NCI-H345 (cell line): Measurements from ENCODE around the gene BTAF1.

ENCODE experiments used
- DNase-seq: peaks from one replicate; lab custom pipeline; 2025; lab: John Stamatoyannopoulos, UW

BTAF1 gene

DNA sequence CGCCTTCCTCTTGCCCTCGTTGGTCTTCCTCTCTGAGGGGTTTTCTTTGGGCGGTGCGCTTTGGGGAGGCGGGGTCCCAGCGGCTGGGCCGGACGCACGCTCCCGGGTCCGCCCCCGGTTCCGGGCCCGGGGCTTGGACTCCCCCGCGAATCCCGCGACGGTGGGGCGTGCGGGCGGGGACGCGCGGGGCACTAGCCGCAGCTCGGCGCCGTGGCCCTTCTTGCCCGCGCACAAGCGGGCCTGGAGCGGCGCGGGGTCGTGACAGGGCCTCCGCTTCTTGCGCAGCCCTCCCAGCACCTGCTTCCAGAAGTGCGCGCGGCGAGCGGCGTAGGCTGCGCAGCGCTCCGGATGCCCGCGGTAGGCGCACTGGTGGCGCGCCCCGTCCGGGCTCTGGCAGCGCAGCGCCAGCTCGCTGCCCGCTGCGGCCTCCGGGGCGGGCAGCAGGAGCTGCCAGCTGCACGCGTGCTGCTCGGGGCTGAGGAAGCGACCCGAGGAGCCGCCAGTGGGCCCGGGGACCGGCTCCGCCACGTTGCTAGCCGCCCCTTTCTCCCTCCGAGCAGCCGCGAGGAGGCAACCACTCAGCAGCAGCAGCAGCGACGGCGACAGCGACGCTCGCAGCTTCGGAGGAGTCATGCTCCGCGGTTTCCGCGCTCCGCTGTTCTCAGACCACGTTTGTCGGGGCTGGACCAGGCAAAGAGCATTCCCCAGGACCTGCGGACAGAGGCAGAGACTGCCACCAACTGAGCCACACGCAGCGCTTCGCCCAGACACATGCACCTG is 15.0 kb upstream of the BTAF1 start:
- DNase-seq, result peak; percentile 77

DNA sequence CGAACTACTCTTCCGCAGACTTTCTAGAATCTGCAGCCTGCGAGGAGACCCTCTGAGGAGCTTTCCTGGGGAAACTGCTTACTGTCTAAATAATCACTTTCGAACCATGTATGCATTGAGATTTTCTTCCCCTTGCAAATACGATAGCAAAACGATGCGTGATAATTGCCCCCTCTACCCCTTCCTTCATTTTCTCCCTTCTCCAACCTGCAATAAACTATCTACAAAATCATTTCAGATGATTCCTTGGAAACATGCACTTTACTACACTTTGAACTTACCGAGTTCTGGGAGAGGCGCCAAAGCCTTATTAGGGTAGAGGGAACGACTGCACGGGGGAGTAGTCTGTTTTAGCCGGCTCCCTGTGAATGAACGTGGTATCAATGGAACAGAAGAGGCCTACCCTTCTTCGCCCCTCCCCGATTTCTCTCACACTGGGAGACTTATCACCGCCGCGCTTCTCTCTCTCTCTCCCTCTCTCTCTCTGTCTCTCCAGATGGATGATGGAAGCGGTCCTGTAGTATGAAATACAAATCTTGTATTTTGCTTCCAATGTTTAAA is 14.4 kb upstream of the BTAF1 start, which contains the start of gene FGFBP3:
FGFBP3 (minus strand) TSS at position 370 of the 561 bp plus-strand sequence. CDS start 517 bp downstream, outside the sequence.
- peak; percentile 65 for DNase-seq

- no peak for DNase-seq
Measured at GRCh38 chr10:91910467-91910866, 13.1 kb upstream of the BTAF1 start.

DNA sequence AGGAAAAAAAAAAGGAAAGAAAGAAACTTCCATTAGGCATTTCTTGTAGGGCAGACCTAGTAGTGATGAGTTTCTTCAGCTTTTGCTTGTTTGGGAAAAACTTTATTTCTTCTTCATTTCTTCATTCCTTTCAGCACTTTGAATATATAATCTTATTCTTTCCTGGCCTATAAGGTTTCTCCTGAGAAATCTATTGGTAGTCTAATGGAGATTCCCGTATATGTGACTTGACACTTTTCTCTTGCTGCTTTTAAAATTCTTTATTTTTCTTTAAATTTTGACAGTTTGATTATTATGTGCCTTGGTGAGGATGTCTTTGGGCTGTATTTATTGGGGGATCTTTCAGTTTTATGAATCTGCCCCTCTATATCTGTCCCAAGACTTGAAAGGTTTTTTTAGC is 3.9 kb upstream of the BTAF1 start:
- DNase-seq, result no peak

GRCh38 chr10:91924212-91925021 is 847 bp downstream of the BTAF1 start:
- no peak for DNase-seq

GRCh38 chr10:91925022-91925320 is 1.4 kb downstream of the BTAF1 start:
- no peak for DNase-seq

- DNase-seq, result no peak
Measured at GRCh38 chr10:91930939-91931338, 7.4 kb downstream of the BTAF1 start.

- DNase-seq, result no peak
Measured at GRCh38 chr10:91931526-91932190, 8.1 kb downstream of the BTAF1 start.

GRCh38 chr10:91932737-91933136 is 9.2 kb downstream of the BTAF1 start:
- DNase-seq, result no peak

- DNase-seq, result no peak
Measured at GRCh38 chr10:91935886-91936285, 12.3 kb downstream of the BTAF1 start.

DNA sequence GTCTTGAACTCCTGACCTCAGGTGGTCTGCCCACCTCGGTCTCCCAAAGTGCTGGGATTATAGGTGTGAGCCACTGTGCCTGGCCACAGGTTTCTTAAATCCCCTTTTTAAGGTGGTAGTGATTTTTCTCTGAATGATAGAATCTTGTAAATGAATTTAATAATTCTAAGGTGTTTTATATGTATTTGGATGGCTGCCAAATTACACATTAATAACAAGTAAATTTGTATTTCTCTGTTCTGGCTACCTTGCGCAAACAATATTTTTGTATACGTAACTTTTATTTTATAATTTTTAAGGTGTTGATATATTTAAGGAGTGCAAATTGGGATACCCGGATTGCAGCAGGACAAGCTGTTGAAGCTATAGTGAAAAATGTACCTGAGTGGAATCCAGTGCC is 16.1 kb downstream of the BTAF1 start:
- no peak for DNase-seq

DNA sequence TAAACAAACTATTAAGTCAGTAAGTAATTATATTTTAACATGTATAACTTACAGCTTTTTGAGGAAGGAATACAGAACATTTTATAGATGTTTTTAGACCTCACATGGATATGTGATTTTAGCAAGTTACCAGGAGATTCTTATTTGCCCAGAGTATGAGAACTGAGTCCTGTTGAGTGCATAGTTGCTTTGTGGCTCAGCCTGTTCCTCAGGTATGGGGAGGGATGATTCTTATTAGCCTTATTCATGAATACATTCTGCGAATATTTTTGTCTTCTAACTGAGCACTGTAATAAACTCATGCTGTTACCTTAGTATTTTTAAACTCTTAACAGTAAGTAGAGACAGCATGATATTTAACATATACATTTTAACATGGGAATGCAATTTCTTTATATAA is 17.9 kb downstream of the BTAF1 start:
- no peak for DNase-seq

GRCh38 chr10:91944880-91945630 is 21.5 kb downstream of the BTAF1 start:
- DNase-seq, result no peak

GRCh38 chr10:91953600-91954160 is 30.1 kb downstream of the BTAF1 start:
- no peak for DNase-seq

- DNase-seq, result no peak
Measured at GRCh38 chr10:91955114-91955513, 31.5 kb downstream of the BTAF1 start.

DNA sequence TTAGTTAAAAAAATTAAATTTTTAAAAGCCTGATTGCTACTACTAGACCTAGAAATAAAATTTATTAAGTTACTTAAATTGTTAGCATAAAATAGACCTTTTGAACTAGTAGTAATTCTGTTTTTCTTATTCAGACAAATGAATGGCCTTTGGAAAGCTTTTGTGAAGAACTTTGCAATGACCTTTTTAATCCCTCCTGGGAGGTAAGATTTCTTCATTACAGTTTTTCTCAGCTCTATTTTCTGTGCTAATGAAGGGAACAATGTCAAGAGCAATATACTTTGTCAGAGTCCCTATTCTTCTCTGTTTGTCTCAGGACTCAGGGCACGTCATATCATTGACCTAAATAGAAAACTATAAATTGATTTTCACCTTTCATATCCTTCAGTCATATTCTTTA is 33.5 kb downstream of the BTAF1 start:
- DNase-seq, result no peak

DNA sequence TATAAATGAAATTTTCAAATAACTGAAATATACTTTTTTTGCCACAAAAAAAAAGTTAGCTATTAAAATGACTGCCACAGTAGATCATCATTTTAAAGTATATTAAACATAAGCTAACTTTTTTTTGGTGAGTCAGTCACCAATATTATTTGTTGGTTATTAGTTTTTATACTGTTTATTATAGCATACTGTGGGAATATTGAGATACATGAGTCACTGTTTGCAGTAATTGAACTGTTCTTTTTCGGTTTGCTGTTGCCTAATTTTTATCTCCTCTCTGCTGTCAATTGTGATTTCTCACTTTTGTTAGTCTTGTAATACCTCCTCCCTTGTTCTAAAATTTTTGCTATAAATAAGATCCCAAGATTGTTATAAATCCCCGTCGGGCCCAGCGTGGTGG is 45.7 kb downstream of the BTAF1 start:
- no peak for DNase-seq

GRCh38 chr10:91974960-91975359 is 51.4 kb downstream of the BTAF1 start:
- no peak for DNase-seq

DNA sequence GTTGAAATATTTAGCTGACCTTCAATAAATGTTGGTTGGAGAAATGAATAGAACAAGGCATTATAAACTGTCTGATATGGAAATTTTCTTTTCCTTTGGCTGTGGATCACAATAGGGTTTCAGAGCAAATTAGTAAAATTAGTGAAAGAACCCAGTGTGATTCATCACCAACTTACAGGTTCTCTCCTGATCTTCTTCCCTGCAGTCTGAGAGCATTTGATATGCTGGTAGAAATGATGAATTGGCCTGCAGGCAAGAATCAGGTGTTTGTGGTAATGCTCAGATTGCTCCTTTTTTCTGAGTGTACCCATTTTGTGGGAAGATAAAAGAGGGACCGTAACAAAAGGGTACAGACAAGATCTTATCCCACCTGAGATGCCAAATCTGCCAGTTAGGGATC is 51.9 kb downstream of the BTAF1 start:
- no peak for DNase-seq

GRCh38 chr10:91976317-91977051 is 52.9 kb downstream of the BTAF1 start:
- no peak for DNase-seq

DNA sequence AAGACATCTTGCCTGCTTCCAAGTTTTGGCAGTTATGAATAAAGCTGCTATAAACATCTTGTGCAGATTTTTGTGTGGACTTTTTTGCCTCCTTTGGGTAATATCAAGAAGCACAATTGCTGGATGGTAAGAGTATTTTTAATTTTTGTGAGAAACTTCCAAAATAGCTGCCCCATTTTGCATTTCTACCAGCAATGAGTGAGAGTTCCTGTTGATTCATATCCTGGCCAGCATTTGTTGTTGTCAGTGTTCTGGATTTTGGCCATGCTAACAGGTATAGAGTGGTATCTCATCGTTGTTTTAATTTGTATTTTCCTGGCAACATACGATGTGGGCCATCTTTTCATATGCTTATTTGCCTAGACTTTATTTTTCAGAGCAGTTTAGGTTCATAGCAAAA is 53.9 kb downstream of the BTAF1 start:
- DNase-seq, result no peak
